HG03520 (cell line): ENCODE measurements around the gene SEMA4G.

ENCODE experiments used
- ATAC-seq: cut with Tn5 transposase; IDR thresholded peaks from one replicate; pipeline ENCODE4 v1.9.1; 2021; ENCODE audit warnings: mild to moderate bottlenecking, moderate library complexity; ENCODE audit not compliant: unreplicated experiment

Gene SEMA4G

DNA sequence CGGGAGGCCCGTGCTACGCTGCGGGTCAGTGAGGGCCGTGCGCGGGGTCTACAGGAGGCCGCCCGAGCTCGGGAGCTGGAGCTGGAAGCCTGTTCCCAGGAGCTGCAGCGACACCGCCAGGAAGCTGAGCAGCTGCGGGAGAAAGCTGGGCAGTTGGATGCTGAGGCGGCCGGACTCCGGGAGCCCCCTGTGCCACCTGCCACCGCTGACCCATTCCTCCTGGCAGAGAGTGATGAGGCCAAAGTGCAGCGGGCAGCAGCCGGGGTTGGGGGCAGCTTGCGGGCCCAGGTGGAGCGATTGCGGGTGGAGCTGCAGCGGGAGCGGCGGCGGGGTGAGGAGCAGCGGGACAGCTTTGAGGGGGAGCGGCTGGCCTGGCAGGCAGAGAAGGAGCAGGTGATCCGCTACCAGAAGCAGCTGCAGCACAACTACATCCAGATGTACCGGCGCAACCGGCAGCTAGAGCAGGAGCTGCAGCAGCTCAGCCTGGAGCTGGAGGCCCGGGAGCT is 37.3 kb downstream of the SEMA4G start:
- no peak for ATAC-seq

DNA sequence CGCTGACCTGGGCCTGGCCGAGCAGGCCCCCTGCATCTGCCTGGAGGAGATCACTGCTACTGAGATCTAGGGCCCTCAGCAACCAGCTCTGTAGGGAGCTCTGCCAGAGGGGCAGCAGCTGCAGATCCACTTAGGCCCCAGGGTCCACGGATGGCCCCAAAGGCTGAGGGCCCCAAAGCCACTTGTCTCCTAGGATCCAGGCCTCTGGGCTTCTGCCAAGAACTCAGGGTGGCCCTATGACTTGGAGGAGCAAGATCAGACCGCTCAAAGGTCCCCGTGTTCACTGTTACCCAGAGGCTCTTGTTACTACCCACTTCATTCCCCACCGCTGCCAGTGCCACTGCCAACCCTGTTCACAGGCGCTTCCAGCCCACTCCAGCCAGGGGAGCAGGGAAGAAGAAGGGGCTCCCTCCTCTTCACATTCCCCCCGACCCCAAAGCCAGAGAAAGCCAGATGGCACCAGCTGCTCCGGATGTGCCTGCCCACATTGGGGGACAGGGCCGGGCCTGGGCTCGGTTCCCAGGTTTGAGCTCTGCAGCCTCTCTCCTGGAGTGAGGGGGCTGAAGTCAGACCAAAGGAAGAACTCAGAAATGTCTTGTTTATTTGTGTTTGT is 37.9 kb downstream of the SEMA4G start:
- no peak for ATAC-seq

DNA sequence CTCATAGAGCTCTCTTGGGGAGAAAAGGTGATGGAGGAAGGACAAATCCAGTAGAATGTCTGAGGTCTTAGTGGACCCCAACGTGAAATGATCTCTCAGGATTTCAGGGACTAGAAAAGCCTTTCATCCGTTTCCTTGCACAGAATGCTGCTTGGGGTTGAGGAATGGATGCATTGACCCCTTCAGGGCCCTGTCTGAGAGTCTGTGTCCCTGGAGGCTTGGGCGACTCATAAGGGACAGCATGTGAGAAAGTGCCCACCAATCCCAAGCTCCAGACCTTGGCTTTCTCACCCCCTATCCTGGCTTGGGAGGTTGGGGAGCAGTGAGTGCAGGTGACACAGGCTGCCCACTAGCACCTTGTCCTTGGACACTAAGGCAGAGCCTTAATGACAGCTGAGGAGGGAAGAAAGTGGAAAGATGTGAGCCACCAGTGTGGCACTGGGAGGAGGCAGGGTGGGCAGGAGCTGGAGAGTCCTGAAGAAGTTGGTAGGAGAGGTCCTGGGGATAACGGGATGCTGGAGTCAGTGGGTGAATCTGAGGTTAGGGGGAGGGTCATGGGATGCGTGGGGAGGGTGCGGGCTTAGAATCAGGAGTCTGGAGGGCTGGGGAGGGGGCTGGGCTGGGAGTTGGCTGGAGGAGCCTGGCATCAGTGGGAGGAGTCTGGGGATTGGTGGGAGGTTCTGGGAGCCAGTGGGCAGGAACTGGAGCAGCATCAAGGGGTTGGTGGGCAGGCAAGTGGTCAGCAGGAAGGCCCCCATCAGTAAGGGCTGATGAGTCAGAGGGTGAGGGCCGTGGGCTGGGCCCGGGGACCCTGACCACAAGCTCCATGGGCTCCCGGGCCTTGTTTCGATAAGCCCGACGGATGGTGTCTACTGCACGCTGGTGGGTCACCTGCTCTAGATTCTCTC is 38.9 kb downstream of the SEMA4G start:
- no peak for ATAC-seq

DNA sequence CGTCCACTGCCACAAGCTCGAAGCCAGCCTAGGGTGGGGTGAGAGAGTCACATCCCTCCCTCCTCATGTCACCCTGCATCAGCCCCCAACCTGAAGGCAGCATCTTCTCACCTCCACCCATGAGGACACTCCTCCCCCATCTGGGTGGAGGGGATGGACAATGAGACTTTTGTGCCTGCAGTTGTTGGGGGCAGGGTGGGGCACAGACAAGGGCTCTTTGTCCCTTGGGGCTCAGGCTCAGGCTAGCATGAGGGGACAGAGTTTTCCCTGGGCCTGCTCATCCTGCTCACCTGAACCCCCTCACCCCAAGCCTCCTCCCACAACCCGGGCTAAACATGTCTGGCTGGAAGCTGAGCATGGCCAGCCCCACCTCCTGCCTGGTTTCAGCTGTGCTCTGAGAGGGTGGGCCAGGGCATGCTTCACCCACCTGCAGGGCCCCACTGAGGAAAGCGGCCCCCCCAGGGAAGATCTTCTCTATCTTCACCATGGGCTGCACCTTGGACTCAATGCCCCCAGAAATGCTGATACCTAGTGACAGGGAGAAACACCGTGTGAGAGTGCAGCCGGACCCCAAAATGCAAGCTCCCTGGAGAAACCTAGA is 39.6 kb downstream of the SEMA4G start:
- ATAC-seq, result no peak

DNA sequence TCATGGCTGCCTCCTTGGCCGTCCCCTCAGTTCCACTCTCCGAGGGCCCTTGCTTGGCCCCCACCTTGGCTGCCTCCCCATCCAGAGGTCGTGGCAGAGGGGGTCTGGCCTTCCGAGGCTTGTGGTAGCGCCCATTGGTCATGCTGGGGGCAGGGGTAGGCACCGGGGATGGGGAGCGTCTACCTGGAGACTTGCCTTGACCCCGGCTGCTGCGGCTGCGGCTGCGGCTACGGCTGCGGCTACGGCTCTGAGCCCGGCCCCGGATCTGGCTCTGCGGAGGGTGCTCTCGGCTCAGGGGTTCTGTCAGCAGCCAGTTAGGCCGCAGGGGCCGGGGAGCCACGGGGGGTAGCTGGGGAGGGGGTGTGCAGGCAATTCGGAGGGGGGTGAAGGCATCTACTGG is 41.0 kb downstream of the SEMA4G start:
- ATAC-seq, result no peak

DNA sequence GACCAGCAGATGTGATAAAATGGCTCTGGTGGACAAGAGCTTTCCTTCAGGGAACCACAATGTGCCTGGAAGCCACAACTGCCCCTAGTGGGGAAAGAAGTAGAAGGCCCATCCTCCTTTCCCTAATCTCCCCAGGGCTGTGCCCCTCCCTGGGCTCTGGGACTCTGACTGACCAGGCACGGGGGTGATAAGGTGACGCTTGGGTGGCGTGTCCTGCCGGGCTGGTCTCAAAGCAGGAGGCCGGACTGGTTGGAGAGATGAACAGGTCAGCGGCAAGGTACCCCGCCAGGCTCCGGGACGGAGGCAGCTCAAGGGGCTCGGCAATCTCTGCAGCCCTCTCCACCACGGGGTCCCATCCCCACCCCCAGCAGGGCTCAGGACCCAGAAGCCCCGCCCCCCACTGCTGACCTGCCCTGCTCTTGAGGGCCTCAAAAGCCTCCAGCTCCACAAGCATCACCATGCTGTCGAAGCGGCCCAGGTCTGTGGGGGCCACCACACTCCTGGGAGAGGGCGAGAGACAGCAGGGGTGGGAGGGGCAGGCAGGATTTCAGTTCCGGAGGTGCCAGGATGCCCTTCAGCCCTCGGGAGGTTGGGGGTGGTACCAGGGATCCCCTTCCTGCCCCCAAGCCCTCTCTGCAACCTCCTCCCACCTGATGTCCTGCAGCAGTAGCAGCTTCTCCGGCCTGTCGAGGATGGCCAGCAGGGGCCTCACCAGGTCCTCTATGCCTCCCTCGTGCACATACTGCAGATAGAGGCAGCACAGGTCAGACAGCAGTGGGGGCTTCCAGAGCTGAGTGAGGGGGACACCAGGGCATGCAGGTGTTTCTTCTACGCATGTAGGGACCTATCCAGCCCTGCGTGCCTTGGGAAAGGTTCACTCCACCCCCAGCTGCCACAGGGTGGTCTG is 42.5 kb downstream of the SEMA4G start:
- no peak for ATAC-seq

DNA sequence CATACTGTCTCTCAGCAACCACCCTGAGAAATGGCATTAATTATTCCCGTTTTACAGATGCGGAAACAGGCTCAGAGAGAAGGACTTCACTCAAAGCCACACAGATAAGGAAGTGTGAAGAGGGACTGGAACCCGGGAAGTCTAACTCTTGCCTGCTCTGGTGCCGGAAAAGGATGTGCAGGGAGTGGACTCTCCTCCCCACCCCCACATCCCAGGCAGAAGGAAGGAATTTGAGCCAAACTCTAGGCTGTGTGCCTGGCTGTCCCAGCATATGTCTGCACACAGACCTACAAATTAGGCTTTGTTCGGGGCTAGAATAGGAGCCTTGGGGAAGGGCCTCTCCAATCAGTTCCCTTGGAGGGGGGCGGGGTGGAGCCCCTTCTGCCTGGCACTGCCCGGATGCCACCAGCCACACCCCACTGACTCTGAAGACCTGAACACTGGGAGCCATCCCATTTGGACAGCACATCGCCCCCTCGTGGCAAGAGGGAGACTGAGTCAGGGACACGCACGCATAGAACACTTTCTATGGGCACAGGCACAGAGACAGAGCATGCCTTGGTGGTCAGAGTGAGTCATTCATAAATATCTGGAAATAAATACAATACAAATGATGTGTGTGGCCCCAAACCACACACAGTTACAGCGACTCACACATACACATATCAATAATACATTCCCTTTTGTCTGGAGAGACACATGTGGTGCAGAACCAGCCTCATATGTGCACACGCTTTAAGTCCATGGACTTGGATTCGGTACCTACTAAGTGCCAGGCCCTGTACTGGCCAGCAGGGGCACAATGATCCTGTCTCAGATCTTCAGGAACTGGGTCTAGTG is 43.4 kb downstream of the SEMA4G start:
- peak; percentile 63 for ATAC-seq

DNA sequence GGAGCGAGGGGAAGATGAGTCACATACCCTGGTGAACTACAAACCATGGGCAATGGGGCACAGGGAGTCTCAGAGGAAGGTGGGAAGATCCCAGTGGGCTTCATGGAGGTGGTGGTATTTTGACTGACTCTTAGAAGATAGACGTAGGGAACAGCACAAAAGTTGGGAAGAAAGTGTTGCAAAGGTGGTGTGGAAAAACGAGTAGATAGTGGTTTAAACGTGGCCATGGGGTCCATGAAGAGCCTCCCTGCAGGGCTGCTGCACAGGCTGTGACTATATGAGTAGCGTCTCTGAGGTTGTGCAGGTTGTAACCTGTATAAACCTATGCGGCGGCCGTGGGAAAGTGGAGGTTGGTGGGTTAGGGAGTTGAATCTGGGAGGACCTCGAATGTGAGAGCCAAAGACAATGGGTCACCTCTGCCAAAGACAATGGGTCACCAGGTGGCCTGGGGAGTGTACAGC is 44.1 kb downstream of the SEMA4G start:
- no peak for ATAC-seq

DNA sequence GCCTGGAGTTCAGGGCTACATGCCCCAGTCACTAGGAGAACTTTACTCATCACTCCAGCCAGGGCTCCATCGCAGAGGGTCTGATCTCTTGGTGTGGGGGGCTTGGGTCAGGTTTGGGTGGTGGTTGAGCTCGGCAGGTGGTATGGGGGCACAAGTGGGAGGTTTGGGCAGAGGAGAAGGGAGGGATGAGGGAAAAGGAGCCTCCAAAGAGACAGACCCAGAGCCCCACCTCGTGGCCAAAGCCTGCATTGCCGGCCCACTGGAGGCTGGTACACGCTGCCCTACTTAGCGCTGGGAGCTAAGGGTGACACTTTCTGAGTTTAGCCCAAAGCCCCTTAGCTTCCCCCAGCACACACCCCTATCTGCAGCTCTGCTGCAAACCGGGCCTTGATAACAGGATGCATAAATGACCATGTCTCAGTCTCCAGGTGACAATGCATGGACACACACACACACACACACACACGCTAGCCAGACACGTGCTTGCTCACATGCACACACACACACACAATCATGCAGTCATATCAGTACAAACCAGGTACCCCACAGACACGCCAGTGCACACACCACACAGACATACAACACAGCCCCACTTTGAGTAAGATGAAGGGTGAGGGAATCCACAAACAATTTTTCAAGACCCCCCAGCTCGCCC is 45.1 kb downstream of the SEMA4G start:
- ATAC-seq, result no peak

DNA sequence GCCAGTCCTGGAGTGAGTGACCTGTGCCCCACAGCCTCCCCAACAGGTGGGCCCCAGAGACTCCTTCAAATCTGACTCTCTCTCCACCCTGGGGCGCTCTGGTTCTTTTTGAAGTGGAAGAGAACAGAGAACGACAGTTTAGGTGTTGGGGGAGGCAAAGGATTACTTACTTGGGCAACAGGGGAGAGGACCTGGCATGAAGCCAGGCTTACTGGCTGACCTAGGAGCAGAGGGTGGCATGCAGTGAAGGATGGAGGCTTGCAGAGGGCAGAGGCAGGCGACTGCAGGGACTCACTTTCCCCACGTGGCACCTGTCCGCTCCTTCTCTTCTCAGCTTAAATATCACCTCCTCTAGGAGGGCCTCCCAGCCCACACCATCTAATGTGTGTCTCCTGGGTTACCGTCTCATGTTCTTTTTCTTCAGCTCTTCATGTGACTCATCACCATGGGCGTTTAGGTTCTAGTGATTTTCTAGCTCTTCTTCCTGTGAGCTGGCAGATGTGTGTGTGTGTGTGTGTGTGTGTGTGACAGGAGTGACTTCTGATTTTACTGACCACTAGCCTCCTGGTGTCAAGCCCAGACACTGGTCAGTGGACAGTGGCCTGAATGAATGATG is 45.8 kb downstream of the SEMA4G start:
- no peak for ATAC-seq

DNA sequence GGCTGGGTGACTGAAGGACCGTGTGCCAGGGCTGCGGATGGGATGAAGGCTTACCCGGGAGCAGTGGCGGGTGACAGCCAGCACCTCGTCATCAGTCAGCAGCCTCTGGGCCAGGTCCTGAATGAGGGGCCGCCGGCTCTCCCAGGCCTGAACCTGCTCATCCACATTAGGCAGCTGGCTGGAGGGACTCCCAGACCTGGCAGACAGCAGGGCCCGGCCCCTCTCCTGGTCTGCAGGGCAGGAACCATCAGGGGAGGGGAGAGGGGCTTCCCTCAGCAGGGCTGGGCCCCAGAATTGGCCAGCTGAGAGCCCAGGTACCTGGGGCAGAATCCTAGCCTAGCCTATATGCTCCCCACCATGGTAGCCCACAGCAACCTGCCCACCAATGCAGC is 46.3 kb downstream of the SEMA4G start:
- no peak for ATAC-seq

DNA sequence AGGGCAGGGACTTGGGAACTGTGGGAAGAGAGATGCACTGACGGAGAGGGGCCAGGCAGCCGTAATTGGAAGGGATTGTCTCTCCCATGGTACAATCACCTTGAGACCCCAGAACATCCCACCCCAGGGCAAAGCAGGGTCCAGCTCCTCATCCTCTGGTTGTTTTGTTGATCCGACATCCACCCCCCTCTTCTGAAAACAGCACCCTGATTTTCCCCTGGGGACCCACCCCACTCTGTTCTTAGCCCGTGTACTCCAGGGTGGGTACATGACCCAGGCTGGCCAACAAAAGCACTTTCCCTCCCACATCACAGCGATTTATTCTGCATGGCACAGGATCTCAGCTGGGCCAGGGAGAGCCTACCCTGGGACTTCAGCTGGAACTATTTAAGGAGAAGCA is 47.5 kb downstream of the SEMA4G start:
- no peak for ATAC-seq

DNA sequence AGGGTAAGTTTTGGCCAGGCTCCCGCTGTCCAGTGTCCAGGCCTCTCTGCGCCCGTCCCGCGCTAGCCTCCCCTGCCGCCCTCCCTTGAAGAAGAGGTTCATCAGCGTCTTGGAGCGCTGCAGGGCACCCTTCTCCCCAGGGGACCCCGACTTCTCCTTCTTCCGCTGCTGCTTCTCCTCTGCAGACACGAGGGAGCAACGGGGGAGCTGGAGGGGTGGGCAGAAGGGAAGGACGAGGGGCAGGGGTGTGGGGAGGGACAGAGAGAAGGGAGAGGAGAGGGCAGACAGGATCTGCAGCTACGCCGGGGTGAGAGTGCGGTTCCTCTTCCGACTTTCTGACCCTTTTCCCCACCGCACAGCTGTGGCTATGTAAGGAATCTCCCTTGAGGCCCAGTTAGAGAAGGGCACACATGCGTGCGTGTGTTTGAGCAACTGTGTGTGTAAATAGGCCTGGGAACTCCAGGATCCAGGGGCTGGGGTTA is 48.9 kb downstream of the SEMA4G start:
- ATAC-seq, result no peak

DNA sequence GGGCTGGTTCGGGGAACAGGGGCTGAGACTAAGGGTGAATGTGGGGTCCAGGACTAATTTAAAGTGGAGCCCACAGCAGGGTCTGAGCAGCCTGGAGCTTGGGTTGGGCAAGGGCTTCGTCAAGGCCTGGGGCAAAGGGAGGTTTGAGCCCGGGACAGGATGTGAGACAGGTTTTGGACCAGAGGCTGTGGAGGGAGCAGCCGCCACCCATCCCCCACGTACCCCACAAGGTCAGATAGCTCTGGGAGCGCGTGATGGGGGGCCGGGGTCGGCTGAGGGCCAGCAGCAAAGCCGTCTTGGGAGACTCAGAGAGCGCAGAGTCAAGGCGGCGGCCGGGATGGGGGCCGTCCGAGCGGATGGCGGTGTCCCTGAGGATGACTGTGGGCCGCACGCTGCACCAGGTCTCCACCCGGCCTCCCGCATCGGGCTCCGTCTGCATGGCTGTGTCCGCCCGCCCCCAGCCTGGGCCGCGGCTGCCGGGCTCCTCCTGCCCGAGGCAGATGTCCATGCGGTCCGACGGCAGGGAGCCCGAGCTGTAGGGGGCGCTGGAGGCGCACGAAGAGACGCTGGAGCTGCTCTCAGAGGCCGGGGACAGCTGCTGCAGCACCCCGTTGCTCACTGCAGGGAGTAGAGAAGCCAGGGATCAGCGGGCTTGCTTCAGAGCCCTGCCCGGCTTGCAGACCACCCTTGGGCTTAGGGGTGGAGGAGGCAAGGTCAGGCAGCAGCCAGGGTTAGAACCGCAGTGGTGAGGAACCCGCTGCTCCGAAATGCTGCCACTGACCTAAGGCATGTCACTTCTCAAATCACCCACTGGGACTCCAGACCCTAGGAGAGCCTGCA is 49.5 kb downstream of the SEMA4G start:
- ATAC-seq, result no peak
